Keratinocyte (primary cell): ENCODE measurements around the gene DOK6. TPM values are rescaled to one million over a fixed set of nuclear protein-coding genes. Genes with fewer than 3 reads are reported as not detected.

ENCODE experiments used
- DNase-seq: peaks from one replicate; pipeline ENCODE4 v3.0.0-alpha.2; 2011; ENCODE audit warnings: low read depth, missing footprints, low spot score
- FAIRE-seq: peaks from 2 replicates; lab custom pipeline; 2011; peaks lifted over from hg19 to GRCh38; lab: Jason Lieb, UNC
- H2AFZ ChIP-seq: 2 replicates; pipeline ENCODE4 v1.6.0; 2012; ENCODE audit warnings: low read length, control low read depth, inconsistent platforms; ENCODE audit not compliant: control insufficient read depth
- H3K27ac ChIP-seq: 2 replicates; pipeline ENCODE4 v1.5.1; 2011; ENCODE audit warnings: low read length; ENCODE audit not compliant: control insufficient read depth, insufficient read depth
- H3K27me3 ChIP-seq: 3 replicates; pipeline ENCODE4 v1.6.0; 2011; ENCODE audit warnings: low read length; ENCODE audit not compliant: control insufficient read depth, insufficient read depth; ENCODE audit errors: extremely low read depth
- H3K36me3 ChIP-seq, 2 experiments: 2 replicates in 1 of 2; 3 replicates in 1 of 2; pipeline ENCODE4 v1.5.1; 2011; ENCODE audit warnings: low read length in 2 of 2, mild to moderate bottlenecking in 1 of 2; ENCODE audit not compliant: control insufficient read depth in 2 of 2, insufficient read depth in 2 of 2; ENCODE audit errors: extremely low read depth in 1 of 2
- H3K4me1 ChIP-seq: 3 replicates; pipeline ENCODE4 v1.5.1; 2011; ENCODE audit warnings: low read length; ENCODE audit not compliant: control insufficient read depth, insufficient read depth; ENCODE audit errors: extremely low read depth
- H3K4me2 ChIP-seq: 3 replicates; pipeline ENCODE4 v1.6.0; 2011; ENCODE audit warnings: low read depth, low read length; ENCODE audit not compliant: control insufficient read depth, insufficient read depth; ENCODE audit errors: extremely low read depth
- H3K4me3 ChIP-seq, 3 experiments: fragments of 200-600 bp in 1 of 3; sonication (generic) in 1 of 3; 2 replicates in 2 of 3; 3 replicates in 1 of 3; pipeline ENCODE4 v1.5.1; 2011 to 2016; ENCODE audit warnings: low read length in 3 of 3, mild to moderate bottlenecking in 3 of 3, control low read depth in 2 of 3, inconsistent platforms in 1 of 3, low read depth in 1 of 3, mixed read lengths in 1 of 3, mixed run types in 1 of 3, moderate library complexity in 1 of 3; ENCODE audit not compliant: control insufficient read depth in 2 of 3, insufficient read depth in 2 of 3; ENCODE audit errors: extremely low read depth in 1 of 3
- H3K79me2 ChIP-seq: 2 replicates; pipeline ENCODE4 v1.6.0; 2012; ENCODE audit warnings: low read length; ENCODE audit not compliant: control insufficient read depth, insufficient read depth
- H3K9ac ChIP-seq: 3 replicates; pipeline ENCODE4 v1.6.0; 2011; ENCODE audit warnings: low read length; ENCODE audit not compliant: control insufficient read depth, insufficient read depth; ENCODE audit errors: extremely low read depth
- H3K9me1 ChIP-seq: 3 replicates; pipeline ENCODE4 v1.6.0; 2011; ENCODE audit warnings: low read length; ENCODE audit not compliant: control insufficient read depth, insufficient read depth; ENCODE audit errors: extremely low read depth
- H3K9me3 ChIP-seq: 2 replicates; pipeline ENCODE4 v1.5.1; 2012; ENCODE audit warnings: low read depth, low read length; ENCODE audit not compliant: control insufficient read depth
- H4K20me1 ChIP-seq: 3 replicates; pipeline ENCODE4 v1.6.0; 2011; ENCODE audit warnings: low read length; ENCODE audit not compliant: control insufficient read depth, insufficient read depth; ENCODE audit errors: extremely low read depth
- EZH2 ChIP-seq: IDR thresholded peaks from one replicate; pipeline ENCODE4 v1.6.1; 2012; ENCODE audit warnings: inconsistent platforms, mild to moderate bottlenecking, low read length, moderate library complexity
- dilution Hi-C: fragments of 300-500 bp; cut with MboI; formaldehyde crosslinking; loops from one replicate; pipeline ENCODE4 v1.7.0; 2020; ENCODE audit warnings: low sequenced_read_pairs; ENCODE audit not compliant: extremely low pct_ligation_motif_present
- polyA plus RNA-seq, 5 experiments: library from polyadenylated mRNA; depleted of rRNA in 3 of 5; stranded (reverse) in 3 of 5; stranded (forward) in 1 of 5; unstranded in 1 of 5; fragments of >200 nt; gene quantifications; 1 replicate in 1 of 5; 2 replicates in 3 of 5; 3 replicates in 1 of 5; pipeline versions ENCODE4 v1.2.1 to v1.2.3, GENCODE V29; 2011 to 2012; ENCODE audit warnings: missing spikeins in 2 of 5, low read depth in 1 of 5, low replicate concordance in 1 of 5
- TF ChIP-seq, protein P1 (sequence below), 3 experiments: IDR thresholded peaks in 1 of 3; conservative IDR thresholded peaks in 1 of 3; optimal IDR thresholded peaks in 1 of 3; 2 replicates in 2 of 3; 3 replicates in 1 of 3; pipeline versions ENCODE3 to v1.5.1; 2011; ENCODE audit warnings: low read length in 3 of 3, mild to moderate bottlenecking in 3 of 3, moderate library complexity in 2 of 3, control low read depth in 1 of 3, inconsistent platforms in 1 of 3; ENCODE audit not compliant: insufficient read depth in 2 of 3; ENCODE audit errors: extremely low read depth in 1 of 3

DOK6 gene
- polyA plus RNA-seq, 1 donor (not counting 4 experiments of a cell fraction or from before 2014, with no cell fraction given), result not detected

DNA sequence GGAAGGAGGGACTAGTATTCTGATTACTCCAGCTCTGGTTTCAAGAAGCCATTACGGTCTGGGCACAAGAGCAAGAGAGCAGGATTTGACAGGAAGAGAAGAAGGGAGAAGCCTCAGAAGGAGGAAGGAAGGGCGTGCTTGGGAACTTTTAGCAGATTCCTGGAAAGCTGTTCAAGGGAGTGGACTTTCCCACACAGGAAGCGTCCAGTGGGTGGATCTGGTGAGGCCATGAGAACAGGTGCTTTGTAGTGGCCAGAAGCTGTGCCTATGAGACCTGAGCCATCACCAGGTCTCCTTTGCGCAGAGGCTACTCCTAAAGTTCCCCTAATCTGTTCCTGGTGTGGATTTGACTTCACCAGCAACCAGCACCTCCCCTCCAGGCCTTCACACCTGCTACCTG is 484.7 kb downstream of the DOK6 start:
- FAIRE-seq, result no peak
- TF ChIP-seq, protein P1, sequence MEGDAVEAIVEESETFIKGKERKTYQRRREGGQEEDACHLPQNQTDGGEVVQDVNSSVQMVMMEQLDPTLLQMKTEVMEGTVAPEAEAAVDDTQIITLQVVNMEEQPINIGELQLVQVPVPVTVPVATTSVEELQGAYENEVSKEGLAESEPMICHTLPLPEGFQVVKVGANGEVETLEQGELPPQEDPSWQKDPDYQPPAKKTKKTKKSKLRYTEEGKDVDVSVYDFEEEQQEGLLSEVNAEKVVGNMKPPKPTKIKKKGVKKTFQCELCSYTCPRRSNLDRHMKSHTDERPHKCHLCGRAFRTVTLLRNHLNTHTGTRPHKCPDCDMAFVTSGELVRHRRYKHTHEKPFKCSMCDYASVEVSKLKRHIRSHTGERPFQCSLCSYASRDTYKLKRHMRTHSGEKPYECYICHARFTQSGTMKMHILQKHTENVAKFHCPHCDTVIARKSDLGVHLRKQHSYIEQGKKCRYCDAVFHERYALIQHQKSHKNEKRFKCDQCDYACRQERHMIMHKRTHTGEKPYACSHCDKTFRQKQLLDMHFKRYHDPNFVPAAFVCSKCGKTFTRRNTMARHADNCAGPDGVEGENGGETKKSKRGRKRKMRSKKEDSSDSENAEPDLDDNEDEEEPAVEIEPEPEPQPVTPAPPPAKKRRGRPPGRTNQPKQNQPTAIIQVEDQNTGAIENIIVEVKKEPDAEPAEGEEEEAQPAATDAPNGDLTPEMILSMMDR (optimal IDR thresholded peaks at IDR 0.05 in 1 of 3, IDR thresholded peaks at IDR 0.05 in 1 of 3, conservative IDR thresholded peaks at IDR 0.05 in 1 of 3; ENCODE audit: extremely low read depth in 1 of 3, insufficient read depth in 2 of 3, low read length in 3 of 3), result no peak
- TF ChIP-seq EZH2, result no peak
- no peak overlapping the region for H3K4me2 ChIP-seq

DNA sequence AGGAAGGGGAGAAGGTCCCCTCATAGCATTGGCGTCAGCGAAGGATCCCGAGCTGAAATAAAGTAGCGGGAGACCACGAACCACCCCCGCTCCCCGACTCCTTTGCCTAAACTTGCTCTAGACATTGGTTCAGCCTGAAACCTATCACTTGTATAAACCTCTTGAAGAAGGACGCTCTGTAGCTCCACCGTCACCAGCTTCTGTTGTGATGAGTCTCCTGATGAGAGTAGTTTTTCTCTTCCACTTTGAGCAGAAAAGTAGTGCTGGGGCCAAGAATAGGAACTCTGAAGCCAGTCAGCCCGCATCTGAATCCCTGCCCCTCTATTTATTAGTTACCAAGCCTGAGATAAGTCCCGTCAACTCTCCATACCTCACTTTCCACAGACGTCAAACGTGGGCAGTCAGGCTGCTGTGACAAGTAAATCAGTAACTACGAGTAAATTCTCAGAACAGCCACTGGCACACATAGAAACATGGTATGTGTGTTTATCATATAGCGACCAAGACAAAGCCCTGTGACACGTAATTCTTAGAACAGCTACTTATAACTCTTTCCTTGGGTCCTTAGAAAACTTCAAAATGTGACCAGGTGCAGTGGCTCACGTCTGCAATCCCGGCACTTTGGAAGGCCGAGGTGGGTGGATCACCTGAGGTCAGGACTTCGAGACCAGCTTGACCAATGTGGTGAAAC is 485.3 kb downstream of the DOK6 start:
- Histone ChIP-seq H3K79me2 (no peaks in the 10 kb centered on the region), H3K9me3 (no peaks in the 10 kb centered on the region), H3K36me3 (peaks cover 0 to 3% of the 10 kb centered on the region in 2 experiments), H3K9ac (no peak overlapping the region), H3K27me3 (no peaks in the 10 kb centered on the region), H3K4me2 (no peak overlapping the region), H3K4me1 (no peaks in the 10 kb centered on the region), H4K20me1 (no peaks in the 10 kb centered on the region), H3K4me3 (no peak overlapping the region), H3K27ac (no peak overlapping the region), H2AFZ (no peak overlapping the region), H3K9me1 (no peaks in the 10 kb centered on the region)
- no peak for DNase-seq
- dilution Hi-C loops, result no loop called here
- TF ChIP-seq EZH2, result no peak
- FAIRE-seq, result no peak

More for the DNA sequence above, 484.7 kb downstream of the DOK6 start:
- H2AFZ ChIP-seq, result no peak overlapping the region
- H3K27ac ChIP-seq, result no peak overlapping the region
- H3K4me3 ChIP-seq, result no peak overlapping the region
- no peak for DNase-seq
- no peaks in the 10 kb centered on the region for H4K20me1 ChIP-seq
- H3K9me3 ChIP-seq, result no peaks in the 10 kb centered on the region
- peaks cover 0 to 3% of the 10 kb centered on the region in 2 experiments for H3K36me3 ChIP-seq
- no peaks in the 10 kb centered on the region for H3K79me2 ChIP-seq
- H3K4me1 ChIP-seq, result no peaks in the 10 kb centered on the region
- no peak overlapping the region for H3K9ac ChIP-seq
- no peaks in the 10 kb centered on the region for H3K9me1 ChIP-seq
- dilution Hi-C loops, result no loop called here
- no peaks in the 10 kb centered on the region for H3K27me3 ChIP-seq
